GM19452 (cell line): Measurements from ENCODE around the gene GOLM1.

ENCODE experiments used
- ATAC-seq: cut with Tn5 transposase; IDR thresholded peaks from one replicate; pipeline ENCODE4 v1.9.1; 2021; ENCODE audit not compliant: unreplicated experiment

GOLM1 gene

GRCh38 chr9:86046930-86047341, 52.4 kb downstream of the GOLM1 start:
- ATAC-seq: no peak

GRCh38 chr9:86046071-86046636, 53.2 kb downstream of the GOLM1 start:
- ATAC-seq: no peak

GRCh38 chr9:86045654-86046053, 53.7 kb downstream of the GOLM1 start:
- no peak for ATAC-seq

GRCh38 chr9:86043999-86044398, 55.4 kb downstream of the GOLM1 start:
- no peak for ATAC-seq

GRCh38 chr9:86043586-86043985, 55.8 kb downstream of the GOLM1 start:
- no peak for ATAC-seq

GRCh38 chr9:86042199-86042978, 57.0 kb downstream of the GOLM1 start:
- ATAC-seq: no peak

GRCh38 chr9:86041311-86041741, 58.0 kb downstream of the GOLM1 start:
- ATAC-seq: no peak

- no peak for ATAC-seq
Observed at GRCh38 chr9:86040861-86041155, 58.5 kb downstream of the GOLM1 start.

GRCh38 chr9:86039991-86040860, 59.1 kb downstream of the GOLM1 start:
- no peak for ATAC-seq

GRCh38 chr9:86036555-86036954, 62.8 kb downstream of the GOLM1 start:
- no peak for ATAC-seq

GRCh38 chr9:86035827-86036440, 63.4 kb downstream of the GOLM1 start:
- ATAC-seq: no peak

GRCh38 chr9:86034863-86035734, 64.3 kb downstream of the GOLM1 start:
- no peak for ATAC-seq

- no peak for ATAC-seq
Observed at GRCh38 chr9:86027767-86028166, 71.6 kb downstream of the GOLM1 start.

- ATAC-seq: no peak
Observed at GRCh38 chr9:86022687-86023266, 76.6 kb downstream of the GOLM1 start.

- no peak for ATAC-seq
Observed at GRCh38 chr9:86021166-86021565, 78.2 kb downstream of the GOLM1 start.

GRCh38 chr9:86020731-86021130, 78.6 kb downstream of the GOLM1 start:
- no peak for ATAC-seq

GRCh38 chr9:86009133-86009532, 90.2 kb downstream of the GOLM1 start:
- ATAC-seq: no peak

- ATAC-seq: no peak
Observed at GRCh38 chr9:86005253-86005775, 94.0 kb downstream of the GOLM1 start.

GRCh38 chr9:85995599-85995998, 103.8 kb downstream of the GOLM1 start:
- ATAC-seq: no peak

GRCh38 chr9:85995097-85995496, 104.3 kb downstream of the GOLM1 start:
- no peak for ATAC-seq
